B cell (primary cell): ENCODE measurements around the gene PDE11A. TPM values are rescaled to one million over a fixed set of nuclear protein-coding genes. Genes with fewer than 3 reads are reported as not detected.

Experiments used
- ATAC-seq: fragments of 200-7000 bp; cut with Tn5 transposase; one replicate; pipeline ENCODE4 v1.10.0; 2021; ENCODE audit warnings: low read depth, mild to moderate bottlenecking, moderate number of reproducible peaks, moderate library complexity
- CTCF ChIA-PET: fragments of 350-600 bp; sonication (Branson Sonifier 250); formaldehyde crosslinking; loops from one replicate; lab custom pipeline; 2021; ENCODE audit warnings: antibody characterized with exemption, inconsistent platforms; lab: Charles Lee
- POLR2A ChIA-PET: fragments of 350-600 bp; sonication (Branson Sonifier 250); formaldehyde crosslinking; loops from one replicate; lab custom pipeline; 2021; ENCODE audit warnings: antibody characterized with exemption; lab: Charles Lee
- DNase-seq: peaks from one replicate; pipeline ENCODE4 v3.0.0; 2013
- H2AFZ ChIP-seq: 2 replicates; pipeline ENCODE4 v1.6.1; 2012; ENCODE audit warnings: mild to moderate bottlenecking, low read depth, low read length; ENCODE audit not compliant: insufficient read depth, poor library complexity, severe bottlenecking
- H3K27ac ChIP-seq, 2 donors: 1 replicate in 1 of 2; 2 replicates in 1 of 2; pipeline ENCODE4 v1.5.1; 2012 to 2013; ENCODE audit warnings: low read length in 2 of 2, mild to moderate bottlenecking in 2 of 2, moderate library complexity in 1 of 2
- H3K27me3 ChIP-seq, 4 experiments: fragments of 200-600 bp in 1 of 4; sonication (generic) in 1 of 4; replicated peaks in 1 of 4; 1 replicate in 2 of 4; 2 replicates in 2 of 4; pipeline versions ENCODE4 v1.6.1 to v1.7.0; 2013 to 2016; ENCODE audit warnings: low read length in 3 of 4, mild to moderate bottlenecking in 2 of 4, mixed read lengths in 1 of 4, moderate library complexity in 1 of 4; ENCODE audit not compliant: insufficient read depth in 4 of 4, control insufficient read depth in 3 of 4; ENCODE audit errors: control extremely low read depth in 1 of 4
- H3K36me3 ChIP-seq, 2 experiments: replicated peaks in 1 of 2; 1 replicate in 1 of 2; 2 replicates in 1 of 2; pipeline versions ENCODE4 v1.6.1 to v1.7.1; 2013; ENCODE audit warnings: low read length in 1 of 2; ENCODE audit not compliant: insufficient read depth in 2 of 2, control insufficient read depth in 1 of 2; ENCODE audit errors: control extremely low read depth in 1 of 2, extremely low read depth in 1 of 2
- H3K4me1 ChIP-seq, 2 donors: fragments of 200-600 bp in 1 of 2; sonication (generic) in 1 of 2; 1 replicate in 1 of 2; 2 replicates in 1 of 2; pipeline versions ENCODE4 v1.5.1 to v1.6.1; 2013 to 2017; ENCODE audit warnings: low read length in 2 of 2; ENCODE audit not compliant: control insufficient read depth in 2 of 2, insufficient read depth in 2 of 2
- H3K4me2 ChIP-seq: replicated peaks from 2 replicates; pipeline ENCODE3; 2012; ENCODE audit warnings: mild to moderate bottlenecking, low read depth, low read length; ENCODE audit not compliant: poor library complexity, severe bottlenecking
- H3K4me3 ChIP-seq, 5 experiments: fragments of 200-600 bp in 1 of 5; sonication (generic) in 1 of 5; 1 replicate in 3 of 5; 2 replicates in 2 of 5; pipeline versions ENCODE4 v1.5.1 to v1.7.0; 2011 to 2016; ENCODE audit warnings: low read length in 4 of 5, mild to moderate bottlenecking in 4 of 5, low read depth in 2 of 5, control low read depth in 1 of 5, moderate library complexity in 1 of 5; ENCODE audit not compliant: insufficient read depth in 1 of 5; ENCODE audit errors: control extremely low read depth in 1 of 5, extremely low read depth in 1 of 5
- H3K79me2 ChIP-seq: fragments of 200-600 bp; sonication (generic); one replicate; pipeline ENCODE4 v1.6.0; 2016; ENCODE audit warnings: low read length; ENCODE audit not compliant: control insufficient read depth, insufficient read depth
- H3K9ac ChIP-seq: fragments of 200-600 bp; sonication (generic); 2 replicates; pipeline ENCODE4 v1.6.1; 2017; ENCODE audit warnings: mild to moderate bottlenecking, low read length, moderate library complexity
- H3K9me3 ChIP-seq, 3 donors: one replicate each; pipeline versions ENCODE4 v1.6.1 to v1.7.1; 2013; ENCODE audit warnings: low read length in 2 of 3; ENCODE audit not compliant: control insufficient read depth in 2 of 3, insufficient read depth in 1 of 3; ENCODE audit errors: control extremely low read depth in 1 of 3
- H4K20me1 ChIP-seq: 2 replicates; pipeline ENCODE4 v1.6.0; 2012; ENCODE audit warnings: mild to moderate bottlenecking, low read length; ENCODE audit not compliant: insufficient read depth, control insufficient read depth, poor library complexity, severe bottlenecking
- H3K27ac Mint-ChIP-seq: one replicate; pipeline ENCODE4 v1.8.0; 2021; ENCODE audit warnings: mixed read lengths
- H3K27me3 Mint-ChIP-seq: one replicate; pipeline ENCODE4 v1.8.0; 2021; ENCODE audit warnings: mixed read lengths
- H3K4me1 Mint-ChIP-seq: one replicate; pipeline ENCODE4 v1.8.0; 2021; ENCODE audit warnings: mixed read lengths
- H3K4me3 Mint-ChIP-seq: one replicate; pipeline ENCODE4 v1.8.0; 2021; ENCODE audit warnings: mixed read lengths
- H3K9me3 Mint-ChIP-seq: one replicate; pipeline ENCODE4 v1.8.0; 2022; ENCODE audit warnings: mixed read lengths; ENCODE audit not compliant: insufficient read depth
- EZH2 ChIP-seq: IDR thresholded peaks from 2 replicates; pipeline ENCODE4 v1.6.1; 2012; ENCODE audit warnings: borderline replicate concordance, low read depth, mild to moderate bottlenecking, moderate library complexity, low read length; ENCODE audit not compliant: insufficient read depth, poor library complexity, severe bottlenecking
- WGBS: methylation state at CpG from one replicate; pipeline ENCODE4 v1.1.5; 2013; ENCODE audit warnings: missing lambda C conversion rate; ENCODE audit not compliant: insufficient coverage; 5-methylcytosine and 5-hydroxymethylcytosine counted together
- intact Hi-C: fragments of 100-400 bp; cut with micrococcal nuclease; formaldehyde crosslinking; loops from one replicate; pipeline ENCODE4 v1.10.0; 2022
- polyA plus RNA-seq: library from polyadenylated mRNA; depleted of rRNA; stranded (reverse); fragments of >200 nt; gene quantifications from 2 replicates; pipeline ENCODE4 v1.2.3, GENCODE V29; 2012
- total RNA-seq, 2 donors: library from RNA; stranded (reverse); fragments of 120-200 nt in 1 of 2; gene quantifications; 1 replicate in 1 of 2; 2 replicates in 1 of 2; pipeline versions ENCODE4 v1.2.3 to v1.2.4, GENCODE V29; 2013 to 2022
- TF ChIP-seq, protein P1 (sequence below): fragments of 200-600 bp; IDR thresholded peaks from one replicate; pipeline ENCODE4 v1.8.0; 2022; ENCODE audit warnings: antibody characterized with exemption, mild to moderate bottlenecking

The PDE11A gene
- total and polyA plus RNA-seq, 2 donors (not counting 1 experiment from before 2014, with no cell fraction given), result 0.25 TPM; not detected in 1

DNA sequence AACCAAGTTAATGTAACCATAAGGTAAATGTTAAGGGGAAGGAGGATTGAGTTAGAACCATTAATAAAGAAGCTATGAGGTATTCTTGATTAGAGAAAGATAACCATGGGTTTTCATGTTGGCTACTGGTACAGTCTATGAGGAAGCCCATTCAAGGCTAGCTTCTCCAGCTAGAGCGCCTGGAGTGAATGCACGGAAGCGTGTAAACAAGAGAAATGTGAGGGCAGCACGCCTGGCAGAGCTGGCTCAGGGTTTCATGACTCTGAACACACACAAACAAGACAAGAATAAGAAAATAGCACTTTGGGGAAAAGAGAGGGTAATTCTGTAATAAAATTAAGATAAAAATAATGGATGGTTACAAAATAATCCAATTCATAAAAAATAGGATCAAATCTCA is 255.3 kb downstream of the PDE11A start:
- Mint-ChIP-seq H3K9me3 (no peaks in the 10 kb centered on the region), H3K4me3 (no peak overlapping the region), H3K4me1 (no peaks in the 10 kb centered on the region), H3K27ac (no peak overlapping the region), H3K27me3 (peaks cover 5% of the 10 kb centered on the region)
- H3K4me1 ChIP-seq, result no peaks in the 10 kb centered on the region
- TF ChIP-seq, protein P1, sequence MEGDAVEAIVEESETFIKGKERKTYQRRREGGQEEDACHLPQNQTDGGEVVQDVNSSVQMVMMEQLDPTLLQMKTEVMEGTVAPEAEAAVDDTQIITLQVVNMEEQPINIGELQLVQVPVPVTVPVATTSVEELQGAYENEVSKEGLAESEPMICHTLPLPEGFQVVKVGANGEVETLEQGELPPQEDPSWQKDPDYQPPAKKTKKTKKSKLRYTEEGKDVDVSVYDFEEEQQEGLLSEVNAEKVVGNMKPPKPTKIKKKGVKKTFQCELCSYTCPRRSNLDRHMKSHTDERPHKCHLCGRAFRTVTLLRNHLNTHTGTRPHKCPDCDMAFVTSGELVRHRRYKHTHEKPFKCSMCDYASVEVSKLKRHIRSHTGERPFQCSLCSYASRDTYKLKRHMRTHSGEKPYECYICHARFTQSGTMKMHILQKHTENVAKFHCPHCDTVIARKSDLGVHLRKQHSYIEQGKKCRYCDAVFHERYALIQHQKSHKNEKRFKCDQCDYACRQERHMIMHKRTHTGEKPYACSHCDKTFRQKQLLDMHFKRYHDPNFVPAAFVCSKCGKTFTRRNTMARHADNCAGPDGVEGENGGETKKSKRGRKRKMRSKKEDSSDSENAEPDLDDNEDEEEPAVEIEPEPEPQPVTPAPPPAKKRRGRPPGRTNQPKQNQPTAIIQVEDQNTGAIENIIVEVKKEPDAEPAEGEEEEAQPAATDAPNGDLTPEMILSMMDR, result no peak
- no peak for TF ChIP-seq EZH2
- no peaks in the 10 kb centered on the region for H3K36me3 ChIP-seq
- ChIA-PET CTCF (no interaction called here), POLR2A (no interaction called here)
- no peak overlapping the region for H3K27ac ChIP-seq
- no peak overlapping the region for H3K4me3 ChIP-seq
- DNase-seq, result no peak
- H4K20me1 ChIP-seq, result no peaks in the 10 kb centered on the region
- H3K27me3 ChIP-seq, result peaks cover 0 to 3% (median 0%) of the 10 kb centered on the region in 4 experiments
- H3K9ac ChIP-seq, result no peak overlapping the region
- intact Hi-C loops, result no loop called here
- no peak overlapping the region for H3K4me2 ChIP-seq
- no peaks in the 10 kb centered on the region for H3K79me2 ChIP-seq
- peaks cover 0 to 1% (median 0%) of the 10 kb centered on the region in 3 donors for H3K9me3 ChIP-seq
- H2AFZ ChIP-seq, result no peak overlapping the region
- WGBS, result 100% methylated on average over 3 of the region's 4 CpGs
- no peak for ATAC-seq

DNA sequence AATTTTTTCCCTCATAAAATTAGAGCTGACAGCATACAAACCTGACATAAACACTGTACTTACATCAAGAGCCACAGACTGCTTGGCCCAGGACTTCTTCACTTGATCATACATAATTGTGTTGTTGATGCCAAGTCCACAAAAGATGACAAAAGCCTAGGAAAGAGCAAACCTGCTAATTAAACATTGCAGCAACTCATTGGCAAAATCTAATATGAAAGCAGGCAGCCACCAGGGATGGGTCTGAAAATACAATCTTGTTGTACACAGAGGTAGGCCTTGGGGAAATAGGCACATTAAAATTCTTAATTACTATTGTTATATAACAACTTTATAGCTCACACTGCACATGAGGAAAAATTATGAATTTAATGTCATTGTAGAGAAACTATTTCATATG is 255.8 kb downstream of the PDE11A start:
- no peaks in the 10 kb centered on the region for H3K9me3 Mint-ChIP-seq
- ChIA-PET CTCF (no interaction called here), POLR2A (no interaction called here)
- ATAC-seq (no peak), DNase-seq (no peak)
- Histone ChIP-seq H4K20me1 (no peaks in the 10 kb centered on the region), H3K9me3 (peaks cover 0 to 1% (median 0%) of the 10 kb centered on the region in 3 donors), H2AFZ (no peak overlapping the region), H3K4me2 (no peak overlapping the region), H3K27ac (no peak overlapping the region), H3K4me1 (no peaks in the 10 kb centered on the region), H3K9ac (no peak overlapping the region), H3K36me3 (no peaks in the 10 kb centered on the region), H3K79me2 (no peaks in the 10 kb centered on the region), H3K27me3 (peaks cover 0 to 3% (median 0%) of the 10 kb centered on the region in 4 experiments), H3K4me3 (no peak overlapping the region)
- intact Hi-C loops, result no loop called here
- H3K4me3 Mint-ChIP-seq, result no peak overlapping the region
- no peaks in the 10 kb centered on the region for H3K4me1 Mint-ChIP-seq
- H3K27ac Mint-ChIP-seq, result no peak overlapping the region
- peaks cover 4% of the 10 kb centered on the region for H3K27me3 Mint-ChIP-seq
- TF ChIP-seq, protein P1, result no peak
- TF ChIP-seq EZH2, result no peak
